B cell (primary cell): Measurements from ENCODE around the gene MFSD12.

Experiments
- EZH2 ChIP-seq: IDR thresholded peaks from 2 replicates; pipeline ENCODE4 v1.6.1; 2012; ENCODE audit warnings: borderline replicate concordance, low read depth, mild to moderate bottlenecking, moderate library complexity, low read length; ENCODE audit not compliant: insufficient read depth, poor library complexity, severe bottlenecking
- TF ChIP-seq, protein P1 (sequence below): fragments of 200-600 bp; IDR thresholded peaks from one replicate; pipeline ENCODE4 v1.8.0; 2022; ENCODE audit warnings: antibody characterized with exemption, mild to moderate bottlenecking

DNA sequence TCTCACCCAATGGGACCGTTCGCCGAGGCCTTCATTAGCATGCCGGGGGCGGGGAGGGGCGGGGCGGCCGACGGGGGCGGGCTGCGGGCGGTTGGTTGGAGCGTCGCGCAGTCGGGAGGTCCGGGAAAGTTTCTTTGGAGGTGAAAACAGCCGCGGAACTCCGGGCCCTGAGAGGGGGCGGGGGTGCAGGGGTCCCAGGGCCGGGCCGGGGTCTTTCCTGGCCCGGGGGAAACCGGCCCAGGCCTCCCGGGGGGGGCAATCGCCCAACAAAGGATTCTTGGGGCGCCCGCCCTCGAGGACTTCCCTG lies 15.4 kb upstream of the MFSD12 start, which contains the start of gene HMG20B:
- TF ChIP-seq, protein P1, sequence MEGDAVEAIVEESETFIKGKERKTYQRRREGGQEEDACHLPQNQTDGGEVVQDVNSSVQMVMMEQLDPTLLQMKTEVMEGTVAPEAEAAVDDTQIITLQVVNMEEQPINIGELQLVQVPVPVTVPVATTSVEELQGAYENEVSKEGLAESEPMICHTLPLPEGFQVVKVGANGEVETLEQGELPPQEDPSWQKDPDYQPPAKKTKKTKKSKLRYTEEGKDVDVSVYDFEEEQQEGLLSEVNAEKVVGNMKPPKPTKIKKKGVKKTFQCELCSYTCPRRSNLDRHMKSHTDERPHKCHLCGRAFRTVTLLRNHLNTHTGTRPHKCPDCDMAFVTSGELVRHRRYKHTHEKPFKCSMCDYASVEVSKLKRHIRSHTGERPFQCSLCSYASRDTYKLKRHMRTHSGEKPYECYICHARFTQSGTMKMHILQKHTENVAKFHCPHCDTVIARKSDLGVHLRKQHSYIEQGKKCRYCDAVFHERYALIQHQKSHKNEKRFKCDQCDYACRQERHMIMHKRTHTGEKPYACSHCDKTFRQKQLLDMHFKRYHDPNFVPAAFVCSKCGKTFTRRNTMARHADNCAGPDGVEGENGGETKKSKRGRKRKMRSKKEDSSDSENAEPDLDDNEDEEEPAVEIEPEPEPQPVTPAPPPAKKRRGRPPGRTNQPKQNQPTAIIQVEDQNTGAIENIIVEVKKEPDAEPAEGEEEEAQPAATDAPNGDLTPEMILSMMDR: no peak
- TF ChIP-seq EZH2: no peak
